Upper lobe of left lung (tissue), 6 donors: ENCODE measurements around the gene FBXO5. TPM values are rescaled to one million over a fixed set of nuclear protein-coding genes. Genes with fewer than 3 reads are reported as not detected.

Source experiments
- ATAC-seq, 2 donors: fragments of 200-7000 bp; cut with Tn5 transposase; one replicate each; pipeline ENCODE4 v1.9.1; 2022; ENCODE audit warnings: mild to moderate bottlenecking in 2 of 2, moderate library complexity in 2 of 2; ENCODE audit not compliant: low FRiP score in 2 of 2
- DNase-seq, 2 donors: peaks; one replicate each; pipeline ENCODE4 v3.0.0-alpha.2; 2019 to 2020
- H3K27ac ChIP-seq, 4 donors: fragments of 200-600 bp; sonication (generic); one replicate each; pipeline ENCODE4 v1.5.1; 2016 to 2019
- H3K27me3 ChIP-seq, 4 donors: fragments of 200-600 bp; sonication (generic); one replicate each; pipeline ENCODE4 v1.5.1; 2017 to 2019
- H3K36me3 ChIP-seq, 4 donors: fragments of 200-600 bp; sonication (generic); one replicate each; pipeline ENCODE4 v1.5.1; 2016 to 2019
- H3K4me1 ChIP-seq, 4 donors: fragments of 200-600 bp; sonication (generic); one replicate each; pipeline ENCODE4 v1.5.1; 2018 to 2019
- H3K4me3 ChIP-seq, 4 donors: fragments of 200-600 bp; sonication (generic); one replicate each; pipeline ENCODE4 v1.5.1; 2017 to 2019; ENCODE audit warnings: mild to moderate bottlenecking in 2 of 4, moderate library complexity in 1 of 4
- H3K9me3 ChIP-seq, 4 donors: fragments of 200-600 bp; sonication (generic); one replicate each; pipeline ENCODE4 v1.5.1; 2018 to 2019
- EP300 ChIP-seq, 4 donors: sonication (generic); formaldehyde crosslinking; IDR thresholded peaks; one replicate each; pipeline ENCODE4 v1.5.1; 2017; ENCODE audit warnings: antibody characterized with exemption in 4 of 4, control low read depth in 2 of 4
- POLR2A ChIP-seq, 4 donors: fragments of 450-650 bp; IDR thresholded peaks; one replicate each; pipeline ENCODE4 v1.5.1; 2016 to 2017; ENCODE audit warnings: antibody characterized with exemption in 4 of 4, mild to moderate bottlenecking in 2 of 4
- POLR2AphosphoS5 ChIP-seq, 2 donors: sonication (generic); formaldehyde crosslinking; IDR thresholded peaks; one replicate each; pipeline ENCODE4 v1.5.1; 2017; ENCODE audit warnings: antibody characterized with exemption in 2 of 2
- WGBS, 2 donors: methylation state at CpG; one replicate each; pipeline ENCODE4 v1.1.5; 2017 to 2018; 5-methylcytosine and 5-hydroxymethylcytosine counted together
- total RNA-seq, 6 donors: library from RNA; depleted of rRNA in 4 of 6; stranded (reverse); fragments of >200 nt in 4 of 6; gene quantifications; one replicate each; pipeline versions ENCODE4 v1.1.0 to v1.2.1, GENCODE V29; 2016 to 2021
- TF ChIP-seq, protein P1 (sequence below), 6 experiments: fragments of 450-650 bp in 4 of 6; fragments of 200-600 bp in 2 of 6; sonication (generic) in 2 of 6; IDR thresholded peaks; one replicate each; pipeline ENCODE4 v1.5.1; 2016 to 2019; ENCODE audit warnings: antibody characterized with exemption in 6 of 6
- donor health status: DM: no; HTN: no; CAD: no; lungs with moderate emphysema.
- donor health status: DM: no; HTN: yes; CAD: no; lungs with severe emphysema.

FBXO5 gene
- total RNA-seq, 6 donors from 2014 or later = 1.7 to 6.0 (median 4.8) TPM

DNA sequence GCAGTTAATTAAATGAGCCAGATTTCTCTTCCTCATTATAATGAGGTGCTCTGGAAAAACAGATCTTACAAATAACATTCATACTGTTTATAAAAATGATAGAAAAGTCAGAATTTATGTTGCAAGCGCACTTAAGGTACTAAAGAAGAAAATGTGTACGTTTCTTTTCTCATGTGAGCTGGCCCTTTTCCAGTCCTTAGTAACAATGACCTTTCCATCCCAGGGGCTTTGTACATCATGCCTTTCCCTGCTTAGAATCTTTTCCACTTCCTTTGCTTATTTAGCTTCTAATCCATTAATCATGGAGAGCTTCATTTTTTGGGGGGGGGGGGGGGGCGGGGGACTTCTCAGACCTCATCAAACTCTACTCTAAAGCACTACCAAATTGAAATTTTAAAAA, 4.8 kb downstream of the FBXO5 start:
- no peak overlapping the region for H3K27ac ChIP-seq
- WGBS, 2 donors = 61 to 63% methylated on average over 3 of the region's 3 CpGs
- no peaks in the 10 kb centered on the region for H3K27me3 ChIP-seq
- ATAC-seq = no peak
- peaks cover 0 to 21% (median 0%) of the 10 kb centered on the region in 4 donors for H3K36me3 ChIP-seq
- peaks cover 10 to 14% (median 12%) of the 10 kb centered on the region in 4 donors for H3K4me1 ChIP-seq
- no peak for DNase-seq
- no peaks in the 10 kb centered on the region for H3K9me3 ChIP-seq
- no peak overlapping the region for H3K4me3 ChIP-seq
- TF ChIP-seq POLR2AphosphoS5 (IDR thresholded peaks at IDR 0.05) = no peak
- no peak for TF ChIP-seq POLR2A (IDR thresholded peaks at IDR 0.05)
- no peak for TF ChIP-seq EP300 (IDR thresholded peaks at IDR 0.05)
- TF ChIP-seq, protein P1, sequence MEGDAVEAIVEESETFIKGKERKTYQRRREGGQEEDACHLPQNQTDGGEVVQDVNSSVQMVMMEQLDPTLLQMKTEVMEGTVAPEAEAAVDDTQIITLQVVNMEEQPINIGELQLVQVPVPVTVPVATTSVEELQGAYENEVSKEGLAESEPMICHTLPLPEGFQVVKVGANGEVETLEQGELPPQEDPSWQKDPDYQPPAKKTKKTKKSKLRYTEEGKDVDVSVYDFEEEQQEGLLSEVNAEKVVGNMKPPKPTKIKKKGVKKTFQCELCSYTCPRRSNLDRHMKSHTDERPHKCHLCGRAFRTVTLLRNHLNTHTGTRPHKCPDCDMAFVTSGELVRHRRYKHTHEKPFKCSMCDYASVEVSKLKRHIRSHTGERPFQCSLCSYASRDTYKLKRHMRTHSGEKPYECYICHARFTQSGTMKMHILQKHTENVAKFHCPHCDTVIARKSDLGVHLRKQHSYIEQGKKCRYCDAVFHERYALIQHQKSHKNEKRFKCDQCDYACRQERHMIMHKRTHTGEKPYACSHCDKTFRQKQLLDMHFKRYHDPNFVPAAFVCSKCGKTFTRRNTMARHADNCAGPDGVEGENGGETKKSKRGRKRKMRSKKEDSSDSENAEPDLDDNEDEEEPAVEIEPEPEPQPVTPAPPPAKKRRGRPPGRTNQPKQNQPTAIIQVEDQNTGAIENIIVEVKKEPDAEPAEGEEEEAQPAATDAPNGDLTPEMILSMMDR (IDR thresholded peaks at IDR 0.05) = no peak

DNA sequence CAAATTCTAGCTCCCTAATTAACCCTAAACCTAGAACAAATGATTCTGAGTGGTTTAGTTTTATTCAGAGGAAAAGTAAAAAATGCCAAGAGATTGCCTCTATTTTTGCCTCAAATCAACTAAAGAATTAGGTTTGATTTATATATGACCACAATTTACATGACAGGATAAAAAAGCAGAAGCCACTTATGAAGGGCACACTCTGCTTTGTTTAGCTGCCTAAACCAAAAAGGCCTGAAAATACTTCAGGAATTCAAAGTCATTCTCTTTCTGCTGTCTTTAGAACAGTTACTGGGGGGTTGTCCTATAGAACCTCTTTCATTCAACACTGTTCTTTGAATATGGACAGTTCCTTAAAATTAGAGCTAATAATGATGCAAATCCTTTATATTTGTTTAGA, 5.3 kb downstream of the FBXO5 start:
- Histone ChIP-seq H3K9me3 (no peaks in the 10 kb centered on the region), H3K36me3 (peaks cover 0 to 26% (median 2%) of the 10 kb centered on the region in 4 donors), H3K4me1 (peaks cover 8 to 11% (median 9%) of the 10 kb centered on the region in 4 donors), H3K27me3 (no peaks in the 10 kb centered on the region), H3K27ac (no peak overlapping the region), H3K4me3 (no peak overlapping the region)
- ATAC-seq (no peak), DNase-seq (no peak)
- TF ChIP-seq, protein P1 (IDR thresholded peaks at IDR 0.05) = no peak
- TF ChIP-seq EP300 (IDR thresholded peaks at IDR 0.05) (no peak), POLR2AphosphoS5 (IDR thresholded peaks at IDR 0.05) (no peak), POLR2A (IDR thresholded peaks at IDR 0.05) (no peak)

DNA sequence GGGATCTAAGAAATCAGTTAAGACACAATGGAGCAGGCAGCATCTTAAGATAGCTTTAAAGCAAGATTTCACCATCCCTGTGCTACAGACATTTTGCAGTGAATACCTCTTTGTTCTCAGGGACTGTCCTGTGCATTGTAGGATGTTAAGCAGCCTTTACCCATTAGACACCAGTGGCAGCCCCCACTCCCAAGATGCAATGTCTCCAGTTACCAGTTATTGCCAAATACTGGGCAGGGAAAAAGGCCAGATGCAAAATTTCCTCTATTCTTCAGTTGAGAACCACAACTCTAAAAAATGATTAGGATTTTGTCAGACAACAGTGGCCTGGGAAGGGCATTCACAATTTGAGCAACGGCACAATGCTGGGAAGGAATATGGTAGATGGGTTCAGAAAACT, 6.1 kb downstream of the FBXO5 start:
- 77 to 82% methylated on average over 1 of the region's 1 CpG for WGBS, 2 donors
- TF ChIP-seq POLR2AphosphoS5 (IDR thresholded peaks at IDR 0.05) = no peak
- TF ChIP-seq, protein P1 (IDR thresholded peaks at IDR 0.05) = no peak
- H3K27ac ChIP-seq = no peak overlapping the region
- no peak overlapping the region for H3K4me3 ChIP-seq
- DNase-seq = no peak
- ATAC-seq = no peak
- no peaks in the 10 kb centered on the region for H3K27me3 ChIP-seq
- no peaks in the 10 kb centered on the region for H3K9me3 ChIP-seq
- H3K4me1 ChIP-seq = peaks cover 0 to 3% (median under 1%) of the 10 kb centered on the region in 4 donors
- peaks cover 6 to 34% (median 7%) of the 10 kb centered on the region in 4 donors for H3K36me3 ChIP-seq

DNA sequence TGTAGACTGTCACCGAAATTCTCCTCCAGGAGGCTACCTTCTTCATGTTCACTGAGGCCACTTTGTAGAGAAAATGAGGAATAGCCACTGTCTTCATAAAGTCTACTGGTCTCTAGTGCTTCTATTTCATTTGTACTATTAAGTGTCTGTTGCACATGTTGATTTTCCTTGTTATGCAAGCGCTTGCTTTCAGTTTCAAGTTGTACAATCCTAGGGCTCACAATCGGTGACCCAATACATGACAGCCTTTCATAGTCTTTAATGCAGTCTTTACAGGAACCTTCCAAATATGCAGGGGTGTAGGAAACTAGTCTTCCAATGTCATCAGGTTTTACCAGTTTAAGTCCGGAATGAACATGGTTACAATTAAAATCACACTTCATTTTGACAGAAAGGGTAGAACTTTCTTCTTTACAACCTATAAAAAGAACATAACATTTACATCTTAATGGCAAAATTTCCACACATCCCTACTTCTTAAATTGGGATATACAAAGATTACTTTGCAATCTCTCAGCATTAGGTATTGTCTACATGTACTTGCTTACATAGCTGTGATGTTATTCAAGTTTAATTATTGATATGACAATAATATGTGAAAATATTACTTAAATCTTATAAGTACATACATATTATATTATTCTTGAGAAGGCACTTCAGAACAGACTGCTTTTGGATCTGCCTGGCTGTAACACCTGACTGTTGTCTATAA, 7.5 kb downstream of the FBXO5 start:
- no peaks in the 10 kb centered on the region for H3K27me3 ChIP-seq
- H3K36me3 ChIP-seq = peaks cover 9 to 48% (median 17%) of the 10 kb centered on the region in 4 donors
- no peak for TF ChIP-seq EP300 (IDR thresholded peaks at IDR 0.05)
- TF ChIP-seq POLR2AphosphoS5 (IDR thresholded peaks at IDR 0.05) = no peak
- no peak for TF ChIP-seq POLR2A (IDR thresholded peaks at IDR 0.05)
- TF ChIP-seq, protein P1 (IDR thresholded peaks at IDR 0.05) = no peak
- no peaks in the 10 kb centered on the region for H3K4me1 ChIP-seq
- H3K9me3 ChIP-seq = no peaks in the 10 kb centered on the region
- no peak overlapping the region for H3K4me3 ChIP-seq
- 47 to 67% methylated on average over 4 of the region's 4 CpGs for WGBS, 2 donors
- ATAC-seq (peak; percentile 43 to 78), DNase-seq (peak in 1 of 2 donors; percentile 36)
- H3K27ac ChIP-seq = no peak overlapping the region

DNA sequence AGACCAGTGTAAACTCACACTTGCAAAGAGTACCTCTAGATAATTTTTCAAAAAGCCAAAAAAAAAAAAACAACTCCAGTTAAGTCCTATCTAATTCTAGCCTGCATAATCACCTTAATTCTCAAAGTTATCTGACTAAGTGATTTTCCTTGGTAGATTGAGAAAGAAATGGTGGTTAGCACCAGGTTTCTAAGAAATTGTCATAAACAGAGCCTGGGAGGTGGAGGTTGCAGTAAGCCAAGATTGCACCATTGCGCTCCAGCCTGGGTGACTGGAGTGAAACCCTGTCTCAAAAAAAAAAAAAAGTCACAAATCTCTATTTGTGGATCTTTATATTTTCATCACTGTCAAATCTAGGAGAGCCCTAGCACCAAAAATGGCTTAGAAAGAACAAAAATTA, 8.9 kb downstream of the FBXO5 start:
- ATAC-seq (no peak), DNase-seq (no peak)
- Histone ChIP-seq H3K4me3 (no peak overlapping the region), H3K36me3 (peaks cover 9 to 59% (median 24%) of the 10 kb centered on the region in 4 donors), H3K27me3 (no peaks in the 10 kb centered on the region), H3K27ac (no peak overlapping the region), H3K4me1 (no peaks in the 10 kb centered on the region), H3K9me3 (no peaks in the 10 kb centered on the region)
- TF ChIP-seq POLR2AphosphoS5 (IDR thresholded peaks at IDR 0.05) (no peak), EP300 (IDR thresholded peaks at IDR 0.05) (no peak), POLR2A (IDR thresholded peaks at IDR 0.05) (no peak)
- TF ChIP-seq, protein P1 (IDR thresholded peaks at IDR 0.05) = no peak
- WGBS, 2 donors = 86 to 100% methylated on average over 1 of the region's 1 CpG
